ENCODE results near the gene RBM23. TPM values are rescaled to one million over a fixed set of nuclear protein-coding genes. Genes with fewer than 3 reads are reported as not detected.

The RBM23 gene
- total and polyA plus RNA-seq, 2 of the 8 experiments (the other 6 are each of a cell fraction or from before 2014, with no cell fraction given), result 41.2 to 43.3 TPM

GRCh38 chr14:22844221-22845102 is 74.5 kb downstream of the RBM23 start:
- 0 out of 4 replicates have a peak, but pooled peaks cover 0 to 3% of the 10 kb centered on the region in 2 experiments for H3K79me2 ChIP-seq (ENCODE audit: control insufficient read depth in 1 of 2, insufficient read depth in 2 of 2, low read length in 2 of 2)
- TF ChIP-seq TAF1 (IDR thresholded peaks at IDR 0.05; ENCODE audit: low read depth, low read length), result no peak
- TF ChIP-seq PHF8 (conservative IDR thresholded peaks at IDR 0.05; ENCODE audit: low read depth, low read length), result no peak
- no peak for TF ChIP-seq CREB1 (IDR thresholded peaks at IDR 0.05)
- TF ChIP-seq EP300 (IDR thresholded peaks at IDR 0.05; ENCODE audit: borderline replicate concordance in 1 of 2, low read depth in 2 of 2, low read length in 2 of 2), result no peak
- no peak for TF ChIP-seq SIX5 (IDR thresholded peaks at IDR 0.05; ENCODE audit: low read depth, low read length)
- TF ChIP-seq SIN3A (conservative IDR thresholded peaks at IDR 0.05 in 1 of 2, IDR thresholded peaks at IDR 0.05 in 1 of 2; ENCODE audit: low read depth in 1 of 2, low read length in 2 of 2), result no peak
- no peak for TF ChIP-seq USF2 (IDR thresholded peaks at IDR 0.05; ENCODE audit: low read length)
- no peak for TF ChIP-seq SUZ12 (IDR thresholded peaks at IDR 0.05; ENCODE audit: low read length)
- no peak for TF ChIP-seq EGR1 (IDR thresholded peaks at IDR 0.05; ENCODE audit: borderline replicate concordance, low read depth, low read length)
- TF ChIP-seq KDM5A (IDR thresholded peaks at IDR 0.05; ENCODE audit: low read length), result no peak

More at GRCh38 chr14:22844221-22845102, 74.5 kb downstream of the RBM23 start:
- Histone ChIP-seq H3K9me3 (ENCODE audit: insufficient read depth in 2 of 2, low read depth in 1 of 2, low read length in 1 of 2) (no peaks in the 10 kb centered on the region), H2BK12ac (ENCODE audit: low read depth, low read length) (no peak overlapping the region), H4K5ac (ENCODE audit: insufficient read length, low read depth, low read length) (no peak overlapping the region), H3K27ac (ENCODE audit: low read depth, low read length) (no peak overlapping the region), H3K14ac (ENCODE audit: insufficient read length) (no peak overlapping the region), H2AFZ (ENCODE audit: low read length) (no peak overlapping the region), H3K4me2 (ENCODE audit: insufficient read depth in 1 of 2, low read depth in 2 of 2, low read length in 2 of 2) (no peak overlapping the region), H3K9ac (replicated peaks in 1 of 4; ENCODE audit: extremely low read depth in 1 of 4, low read depth in 3 of 4, low read length in 3 of 4) (no peak overlapping the region), H3K36me3 (ENCODE audit: control insufficient read depth in 2 of 4, insufficient read depth in 4 of 4, low read length in 3 of 4) (peaks cover 7 to 44% (median 32%) of the 10 kb centered on the region in 4 experiments; a peak in 7 of 8 replicates), H2BK5ac (ENCODE audit: low read depth, low read length) (no peak overlapping the region), H3K23ac (ENCODE audit: insufficient read length) (no peak overlapping the region), H3K4me1 (replicated peaks in 1 of 4; ENCODE audit: control insufficient read depth in 3 of 4, insufficient read depth in 4 of 4, low read length in 3 of 4) (peaks cover 4 to 16% (median 11%) of the 10 kb centered on the region in 4 experiments; a peak in 6 of 7 replicates), H4K8ac (ENCODE audit: extremely low read depth, insufficient read depth, low read length) (no peak overlapping the region), H3K23me2 (ENCODE audit: low read depth, low read length) (no peaks in the 10 kb centered on the region), H4K20me1 (replicated peaks in 1 of 2; ENCODE audit: control insufficient read depth in 1 of 2, insufficient read depth in 2 of 2, low read length in 2 of 2) (peaks cover 0 to 2% of the 10 kb centered on the region in 2 experiments), H3K79me1 (ENCODE audit: low read depth, low read length) (0 out of 2 replicates have a peak, but pooled peaks cover 2% of the 10 kb centered on the region), H3K27me3 (replicated peaks in 1 of 4; ENCODE audit: control insufficient read depth in 3 of 4, extremely low read depth in 1 of 4, insufficient read depth in 3 of 4, low read length in 3 of 4) (no peaks in the 10 kb centered on the region), H2BK120ac (replicated peaks; ENCODE audit: low read depth, low read length) (no peak overlapping the region), H2AK5ac (ENCODE audit: low read depth, low read length) (no peak overlapping the region), H2BK15ac (ENCODE audit: low read length) (no peak overlapping the region), H4K91ac (replicated peaks; ENCODE audit: insufficient read length, low read length) (no peak overlapping the region), H3K4ac (replicated peaks; ENCODE audit: insufficient read length, low read depth, low read length) (no peak overlapping the region), H3K4me3 (ENCODE audit: extremely low read depth in 1 of 4, insufficient read depth in 2 of 4, low read depth in 3 of 4, low read length in 4 of 4) (no peak overlapping the region), H3K18ac (ENCODE audit: extremely low read depth, low read length) (no peak overlapping the region), H3K56ac (replicated peaks; ENCODE audit: insufficient read length, low read depth, low read length) (no peak overlapping the region), H2BK20ac (ENCODE audit: low read length) (no peak overlapping the region)
- WGBS, 2 experiments (ENCODE audit: extremely low coverage in 1 of 2, insufficient coverage in 1 of 2, insufficient read length in 1 of 2, insufficient replicate concordance in 2 of 2, low coverage in 1 of 2, low lambda C conversion rate in 2 of 2, missing lambda C conversion rate in 1 of 2), result 91% methylated on average over 20 of the region's 22 CpGs; no CpG with 5 or more reads in 1 of the 2 experiments
- no peak for FAIRE-seq
- POLR2A ChIA-PET (ENCODE audit: partially characterized antibody), result interaction anchor here (0.7 to 13.9 kb wide), 5 partner anchors 11 to 52 kb away, joined by 3 to 203 read pairs (median 5); partner anchors contain the start of genes MMP14 and MRPL52
- CTCF ChIA-PET (ENCODE audit: partially characterized antibody), result interaction anchor here (0.7 to 56.0 kb wide), 7 partner anchors 15 to 288 kb away, joined by 3 to 1562 read pairs (median 6); partner anchors contain the start of genes LRP10, MMP14, MRPL52 and REM2
- DNase-seq (ENCODE audit: low read depth in 1 of 2, low spot score in 2 of 2), result no peak
